ENCODE measurements around the gene SMCR8.
"Not testable (repeated sequence)": the region's sequence is repeated elsewhere in the genome, so short reads cannot be mapped to it uniquely, and the experiment has no call there.

Gene SMCR8

GRCh38 chr17:18319604-18320256, 4.6 kb downstream of the SMCR8 start:
- DNase-seq: peak; percentile 48

- DNase-seq: no peak
These were observed 5.2 kb downstream of the SMCR8 start for GRCh38 chr17:18320301-18320700.

GRCh38 chr17:18321309-18321708, 6.2 kb downstream of the SMCR8 start:
- DNase-seq: no peak

GRCh38 chr17:18322522-18322921, 7.4 kb downstream of the SMCR8 start:
- no peak for DNase-seq

GRCh38 chr17:18323007-18323406, 7.9 kb downstream of the SMCR8 start:
- DNase-seq: no peak

- DNase-seq: no peak
These were observed 8.5 kb downstream of the SMCR8 start for GRCh38 chr17:18323507-18324139.

- DNase-seq: no peak
These were observed 9.3 kb downstream of the SMCR8 start for GRCh38 chr17:18324140-18325050.

GRCh38 chr17:18326039-18326438, 10.9 kb downstream of the SMCR8 start:
- DNase-seq: no peak

- no peak for DNase-seq
These were observed 11.5 kb downstream of the SMCR8 start for GRCh38 chr17:18326572-18326971.

- DNase-seq: no peak
These were observed 12.0 kb downstream of the SMCR8 start for GRCh38 chr17:18327093-18327492.

GRCh38 chr17:18327556-18327955, 12.5 kb downstream of the SMCR8 start:
- DNase-seq: no peak

GRCh38 chr17:18328643-18329204, 13.6 kb downstream of the SMCR8 start:
- DNase-seq: no peak

GRCh38 chr17:18331879-18332278, 16.8 kb downstream of the SMCR8 start:
- no peak for DNase-seq

- DNase-seq: no peak
These were observed 17.9 kb downstream of the SMCR8 start for GRCh38 chr17:18332909-18333489.

GRCh38 chr17:18338158-18338557, 23.1 kb downstream of the SMCR8 start:
- DNase-seq: not testable (repeated sequence)

GRCh38 chr17:18339933-18340332, 24.8 kb downstream of the SMCR8 start:
- DNase-seq: no peak

- no peak for DNase-seq
These were observed 28.9 kb downstream of the SMCR8 start for GRCh38 chr17:18344021-18344420.

- no peak for DNase-seq
These were observed 38.4 kb downstream of the SMCR8 start for GRCh38 chr17:18353541-18353940.

GRCh38 chr17:18356624-18357023, 41.5 kb downstream of the SMCR8 start:
- DNase-seq: peak; percentile 27

- no peak for DNase-seq
These were observed 45.4 kb downstream of the SMCR8 start for GRCh38 chr17:18360518-18360917.

- DNase-seq: no peak
These were observed 47.0 kb downstream of the SMCR8 start for GRCh38 chr17:18361837-18362697.

- DNase-seq: no peak
These were observed 47.6 kb downstream of the SMCR8 start for GRCh38 chr17:18362698-18363100.

All from fibroblast of skin of right quadriceps (primary cell).